Trophoblast cell (in vitro differentiated cells and primary cell): ENCODE measurements around the gene PELI3.

Experiments used
- DNase-seq, 2 donors: peaks; one replicate each; pipeline ENCODE4 v3.0.0-alpha.2; 2016
- H2AFZ ChIP-seq: 2 replicates; pipeline ENCODE4 v1.6.1; 2013; ENCODE audit warnings: low read length, moderate library complexity, mild to moderate bottlenecking; ENCODE audit not compliant: insufficient read depth, poor library complexity
- H2AK5ac ChIP-seq: 2 replicates; pipeline ENCODE4 v1.6.1; 2013; ENCODE audit warnings: mild to moderate bottlenecking, low read length
- H2BK120ac ChIP-seq: 2 replicates; pipeline ENCODE4 v1.6.1; 2013; ENCODE audit warnings: low read length, mild to moderate bottlenecking, moderate library complexity; ENCODE audit not compliant: insufficient read depth, poor library complexity
- H2BK12ac ChIP-seq: 2 replicates; pipeline ENCODE4 v1.6.1; 2013; ENCODE audit warnings: mild to moderate bottlenecking, low read length, moderate library complexity
- H2BK5ac ChIP-seq: 2 replicates; pipeline ENCODE4 v1.6.1; 2013; ENCODE audit warnings: low read length, low read depth, moderate library complexity, mild to moderate bottlenecking; ENCODE audit not compliant: poor library complexity
- H3K14ac ChIP-seq: 2 replicates; pipeline ENCODE4 v1.6.1; 2013; ENCODE audit warnings: mild to moderate bottlenecking, low read length
- H3K18ac ChIP-seq: 2 replicates; pipeline ENCODE4 v1.6.1; 2013; ENCODE audit warnings: mild to moderate bottlenecking, low read length
- H3K23ac ChIP-seq: 2 replicates; pipeline ENCODE4 v1.6.1; 2013; ENCODE audit warnings: low read length
- H3K27ac ChIP-seq: 2 replicates; pipeline ENCODE4 v1.5.1; 2013; ENCODE audit warnings: low read depth, mild to moderate bottlenecking, inconsistent platforms, low read length, moderate library complexity
- H3K27me3 ChIP-seq: 2 replicates; pipeline ENCODE4 v1.6.1; 2013; ENCODE audit warnings: inconsistent platforms, mild to moderate bottlenecking, low read length, moderate library complexity; ENCODE audit not compliant: insufficient read depth
- H3K36me3 ChIP-seq, 2 experiments: 1 replicate in 1 of 2; 2 replicates in 1 of 2; pipeline ENCODE4 v1.6.1; 2013; ENCODE audit warnings: low read length in 2 of 2, mild to moderate bottlenecking in 2 of 2, moderate library complexity in 1 of 2; ENCODE audit not compliant: insufficient read depth in 2 of 2, control insufficient read depth in 1 of 2
- H3K4ac ChIP-seq: 2 replicates; pipeline ENCODE4 v1.6.1; 2013; ENCODE audit warnings: low read depth, mild to moderate bottlenecking, low read length, moderate library complexity
- H3K4me1 ChIP-seq, 2 experiments: 1 replicate in 1 of 2; 2 replicates in 1 of 2; pipeline ENCODE4 v1.6.1; 2013; ENCODE audit warnings: low read length in 2 of 2, mild to moderate bottlenecking in 2 of 2, moderate library complexity in 1 of 2; ENCODE audit not compliant: insufficient read depth in 2 of 2, control insufficient read depth in 1 of 2
- H3K4me2 ChIP-seq: 2 replicates; pipeline ENCODE4 v1.6.1; 2013; ENCODE audit warnings: inconsistent platforms, mild to moderate bottlenecking, low read length, moderate library complexity
- H3K4me3 ChIP-seq: 2 replicates; pipeline ENCODE4 v1.5.1; 2013; ENCODE audit warnings: mild to moderate bottlenecking, low read depth, low read length, inconsistent platforms
- H3K79me1 ChIP-seq: one replicate; pipeline ENCODE4 v1.6.1; 2013; ENCODE audit warnings: low read length
- H3K79me2 ChIP-seq: 2 replicates; pipeline ENCODE4 v1.6.1; 2013; ENCODE audit warnings: low read length, mild to moderate bottlenecking; ENCODE audit not compliant: control insufficient read depth, insufficient read depth, poor library complexity
- H3K9ac ChIP-seq: 2 replicates; pipeline ENCODE4 v1.6.1; 2013; ENCODE audit warnings: mild to moderate bottlenecking, low read length
- H3K9me3 ChIP-seq: 2 replicates; pipeline ENCODE4 v1.6.1; 2013; ENCODE audit warnings: low read depth, mild to moderate bottlenecking, control low read depth, inconsistent platforms, low read length; ENCODE audit not compliant: insufficient read depth
- H4K12ac ChIP-seq: 2 replicates; pipeline ENCODE4 v1.6.1; 2013; ENCODE audit warnings: low read depth, mild to moderate bottlenecking, low read length, moderate library complexity
- H4K8ac ChIP-seq: 2 replicates; pipeline ENCODE4 v1.6.1; 2013; ENCODE audit warnings: low read depth, mild to moderate bottlenecking, low read length, moderate library complexity
- H4K91ac ChIP-seq: one replicate; pipeline ENCODE4 v1.6.1; 2013; ENCODE audit warnings: low read depth, mild to moderate bottlenecking, low read length, moderate library complexity
- WGBS: extraction: QIAGEN DNeasy Blood & Tissue Kit; methylation state at CpG from one replicate; pipeline ENCODE4 v1.1.7; 2013; ENCODE audit warnings: missing lambda C conversion rate; ENCODE audit not compliant: insufficient read length, insufficient coverage; ENCODE audit errors: extremely low coverage; 5-methylcytosine and 5-hydroxymethylcytosine counted together

The PELI3 gene

GRCh38 chr11:66467756-66468155, 1.1 kb downstream of the PELI3 start:
- peaks cover 9% of the 10 kb centered on the region for H3K79me1 ChIP-seq
- peak; percentile 31 to 72 for DNase-seq
- H3K4me2 ChIP-seq = peak overlapping the region; percentile 80
- peaks cover 9 to 10% of the 10 kb centered on the region in 2 experiments for H3K4me1 ChIP-seq
- no peak overlapping the region for H2BK12ac ChIP-seq
- no peaks in the 10 kb centered on the region for H3K9me3 ChIP-seq
- H4K12ac ChIP-seq = no peak overlapping the region
- H3K36me3 ChIP-seq = peaks cover 3 to 4% of the 10 kb centered on the region in 2 experiments
- no CpG with 5 or more reads among the region's 6 CpGs for WGBS
- H3K9ac ChIP-seq = no peak overlapping the region
- H3K27ac ChIP-seq = no peak overlapping the region
- H2BK5ac ChIP-seq = no peak overlapping the region
- no peak overlapping the region for H3K23ac ChIP-seq
- no peak overlapping the region for H3K4me3 ChIP-seq
- H2BK120ac ChIP-seq = no peak overlapping the region
- H4K91ac ChIP-seq = no peak overlapping the region
- peaks cover 4% of the 10 kb centered on the region for H3K79me2 ChIP-seq
- no peak overlapping the region for H4K8ac ChIP-seq
- H3K18ac ChIP-seq = no peak overlapping the region
- H2AFZ ChIP-seq = no peak overlapping the region
- H2AK5ac ChIP-seq = no peak overlapping the region
- no peak overlapping the region for H3K4ac ChIP-seq
- no peak overlapping the region for H3K14ac ChIP-seq
- no peaks in the 10 kb centered on the region for H3K27me3 ChIP-seq

GRCh38 chr11:66468691-66469090, 2.0 kb downstream of the PELI3 start:
- Histone ChIP-seq H3K14ac (no peak overlapping the region), H3K4ac (no peak overlapping the region), H3K27ac (no peak overlapping the region), H3K23ac (no peak overlapping the region), H3K9ac (no peak overlapping the region), H3K9me3 (no peaks in the 10 kb centered on the region), H3K79me2 (peaks cover 4% of the 10 kb centered on the region), H3K27me3 (no peaks in the 10 kb centered on the region), H4K12ac (no peak overlapping the region), H2AK5ac (no peak overlapping the region), H3K4me1 (peaks cover 9 to 10% of the 10 kb centered on the region in 2 experiments), H3K36me3 (peaks cover 9 to 11% of the 10 kb centered on the region in 2 experiments), H2BK5ac (no peak overlapping the region), H4K91ac (no peak overlapping the region), H4K8ac (no peak overlapping the region), H2BK12ac (no peak overlapping the region), H3K18ac (no peak overlapping the region), H2BK120ac (no peak overlapping the region), H3K4me2 (no peak overlapping the region), H3K79me1 (peaks cover 9% of the 10 kb centered on the region), H2AFZ (no peak overlapping the region), H3K4me3 (no peak overlapping the region)
- DNase-seq = no peak
- no CpG with 5 or more reads among the region's 6 CpGs for WGBS

GRCh38 chr11:66469441-66469840, 2.7 kb downstream of the PELI3 start:
- no peak overlapping the region for H3K4me3 ChIP-seq
- H2BK120ac ChIP-seq = no peak overlapping the region
- H3K27me3 ChIP-seq = no peaks in the 10 kb centered on the region
- no peak overlapping the region for H2BK5ac ChIP-seq
- no peak overlapping the region for H3K9ac ChIP-seq
- peaks cover 12 to 18% of the 10 kb centered on the region in 2 experiments for H3K36me3 ChIP-seq
- H3K4ac ChIP-seq = no peak overlapping the region
- H4K91ac ChIP-seq = no peak overlapping the region
- H3K79me1 ChIP-seq = peaks cover 9% of the 10 kb centered on the region
- no peak overlapping the region for H3K4me2 ChIP-seq
- no peak for DNase-seq
- no peak overlapping the region for H3K23ac ChIP-seq
- no peak overlapping the region for H3K18ac ChIP-seq
- no peak overlapping the region for H2AK5ac ChIP-seq
- H3K79me2 ChIP-seq = peaks cover 4% of the 10 kb centered on the region
- H4K8ac ChIP-seq = no peak overlapping the region
- no peaks in the 10 kb centered on the region for H3K9me3 ChIP-seq
- peaks cover 9 to 10% of the 10 kb centered on the region in 2 experiments for H3K4me1 ChIP-seq
- H3K27ac ChIP-seq = no peak overlapping the region
- H2BK12ac ChIP-seq = no peak overlapping the region
- no peak overlapping the region for H2AFZ ChIP-seq
- no CpG with 5 or more reads among the region's 1 CpG for WGBS
- H4K12ac ChIP-seq = no peak overlapping the region
- H3K14ac ChIP-seq = no peak overlapping the region

GRCh38 chr11:66470015-66470414, 3.3 kb downstream of the PELI3 start:
- H3K4me3 ChIP-seq = no peak overlapping the region
- H4K12ac ChIP-seq = no peak overlapping the region
- no peak overlapping the region for H2AFZ ChIP-seq
- no CpG with 5 or more reads among the region's 3 CpGs for WGBS
- H3K27me3 ChIP-seq = no peaks in the 10 kb centered on the region
- peaks cover 9 to 10% of the 10 kb centered on the region in 2 experiments for H3K4me1 ChIP-seq
- H3K9ac ChIP-seq = no peak overlapping the region
- no peak overlapping the region for H4K8ac ChIP-seq
- no peak overlapping the region for H2BK5ac ChIP-seq
- no peak overlapping the region for H2BK120ac ChIP-seq
- H3K4ac ChIP-seq = no peak overlapping the region
- no peaks in the 10 kb centered on the region for H3K9me3 ChIP-seq
- no peak overlapping the region for H3K4me2 ChIP-seq
- no peak overlapping the region for H4K91ac ChIP-seq
- no peak overlapping the region for H2BK12ac ChIP-seq
- no peak overlapping the region for H3K18ac ChIP-seq
- no peak overlapping the region for H3K27ac ChIP-seq
- peaks cover 12 to 18% of the 10 kb centered on the region in 2 experiments for H3K36me3 ChIP-seq
- peaks cover 4% of the 10 kb centered on the region for H3K79me2 ChIP-seq
- H2AK5ac ChIP-seq = no peak overlapping the region
- no peak overlapping the region for H3K23ac ChIP-seq
- peaks cover 9% of the 10 kb centered on the region for H3K79me1 ChIP-seq
- no peak for DNase-seq
- H3K14ac ChIP-seq = no peak overlapping the region
